Stimulated activated CD8-positive, alpha-beta memory T cell treated with anti-CD3 and anti-CD28 coated beads, Interleukin-7, amount 100 ng/mL, for 48 hours (primary cell): Measurements from ENCODE around the gene AEBP2.
A peak's percentile ranks its signal among the peaks of the same experiment; 100 is the strongest.
"Not testable (repeated sequence)": the region's sequence is repeated elsewhere in the genome, so short reads cannot be mapped to it uniquely, and the experiment has no call there.

Experiments
- DNase-seq, 2 donors: peaks; one replicate each; pipeline ENCODE4 v3.0.0-alpha.2; 2020; ENCODE audit warnings: low read depth in 1 of 2; ENCODE audit errors: extremely low read depth in 1 of 2

The AEBP2 gene, protein sequence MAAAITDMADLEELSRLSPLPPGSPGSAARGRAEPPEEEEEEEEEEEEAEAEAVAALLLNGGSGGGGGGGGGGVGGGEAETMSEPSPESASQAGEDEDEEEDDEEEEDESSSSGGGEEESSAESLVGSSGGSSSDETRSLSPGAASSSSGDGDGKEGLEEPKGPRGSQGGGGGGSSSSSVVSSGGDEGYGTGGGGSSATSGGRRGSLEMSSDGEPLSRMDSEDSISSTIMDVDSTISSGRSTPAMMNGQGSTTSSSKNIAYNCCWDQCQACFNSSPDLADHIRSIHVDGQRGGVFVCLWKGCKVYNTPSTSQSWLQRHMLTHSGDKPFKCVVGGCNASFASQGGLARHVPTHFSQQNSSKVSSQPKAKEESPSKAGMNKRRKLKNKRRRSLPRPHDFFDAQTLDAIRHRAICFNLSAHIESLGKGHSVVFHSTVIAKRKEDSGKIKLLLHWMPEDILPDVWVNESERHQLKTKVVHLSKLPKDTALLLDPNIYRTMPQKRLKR

DNA sequence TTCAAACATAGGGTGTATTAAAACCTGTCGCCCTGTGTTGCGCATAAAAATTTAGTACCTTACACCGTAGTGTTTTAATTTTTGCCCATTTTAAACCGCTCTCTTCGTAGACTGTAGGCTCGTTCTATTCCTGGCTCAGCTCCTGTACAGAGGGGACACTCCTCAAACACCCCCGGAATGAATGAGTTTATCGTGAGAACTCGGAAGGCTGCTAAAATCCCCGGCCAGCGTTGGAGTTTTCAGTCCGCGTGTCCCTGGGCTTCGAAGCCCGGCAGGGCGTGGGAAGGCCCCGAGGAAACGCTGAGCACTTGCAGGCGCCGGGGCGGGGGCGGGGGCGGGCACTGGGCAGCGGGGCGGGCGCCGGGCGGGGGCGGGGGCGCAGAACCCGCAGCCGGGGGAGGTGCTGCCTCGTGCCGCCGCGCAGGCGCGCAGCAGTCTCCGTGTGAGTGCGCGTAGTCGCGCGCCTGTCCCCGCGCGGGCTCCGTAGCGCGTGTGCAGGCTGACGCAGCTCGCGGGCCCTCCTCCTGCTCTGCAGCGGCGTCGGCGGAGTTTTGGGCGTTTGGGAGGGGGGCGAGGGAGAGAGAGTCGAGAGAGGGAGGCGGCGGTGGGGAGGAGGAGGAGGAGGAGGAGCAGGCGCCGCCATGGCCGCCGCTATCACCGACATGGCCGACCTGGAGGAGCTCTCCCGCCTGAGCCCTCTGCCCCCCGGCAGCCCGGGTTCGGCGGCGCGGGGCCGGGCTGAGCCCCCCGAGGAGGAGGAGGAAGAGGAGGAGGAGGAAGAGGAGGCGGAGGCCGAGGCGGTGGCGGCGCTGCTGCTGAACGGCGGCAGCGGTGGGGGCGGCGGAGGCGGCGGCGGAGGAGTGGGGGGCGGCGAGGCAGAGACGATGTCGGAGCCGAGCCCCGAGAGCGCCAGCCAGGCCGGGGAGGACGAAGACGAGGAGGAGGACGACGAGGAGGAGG lies at the start of gene AEBP2:
Gene AEBP2 (plus strand): TSS at position 434 of the 960 bp plus-strand sequence. CDS start 208 bp downstream, at position 642.
- peak; percentile 77 to 81 for DNase-seq

DNA sequence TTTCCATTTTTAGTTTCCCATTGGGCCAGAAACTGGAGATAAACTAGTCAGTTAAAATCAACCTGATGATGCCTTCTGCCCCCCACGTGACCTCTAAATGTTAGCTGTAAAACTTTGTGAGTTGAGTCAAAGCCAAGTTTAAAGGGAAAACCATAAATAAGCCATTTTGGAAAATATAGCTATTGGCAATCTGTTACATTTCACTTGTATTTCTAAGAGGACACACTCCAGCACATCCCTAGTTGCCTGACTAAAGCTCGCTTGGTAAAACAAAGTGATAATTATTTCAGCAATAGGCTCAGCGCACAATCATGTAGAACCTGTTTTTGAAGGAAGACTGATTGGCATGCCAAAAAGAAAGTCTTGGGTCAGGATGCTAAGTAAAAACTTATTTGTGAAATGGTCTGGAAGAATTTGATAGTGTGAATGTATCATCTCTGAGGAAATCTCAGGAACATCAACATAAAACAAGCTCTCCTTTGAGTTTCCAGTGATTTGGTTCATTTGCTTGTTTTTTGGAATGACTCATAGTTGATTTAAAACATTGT lies 49.2 kb upstream of the AEBP2 start:
- no peak for DNase-seq

DNA sequence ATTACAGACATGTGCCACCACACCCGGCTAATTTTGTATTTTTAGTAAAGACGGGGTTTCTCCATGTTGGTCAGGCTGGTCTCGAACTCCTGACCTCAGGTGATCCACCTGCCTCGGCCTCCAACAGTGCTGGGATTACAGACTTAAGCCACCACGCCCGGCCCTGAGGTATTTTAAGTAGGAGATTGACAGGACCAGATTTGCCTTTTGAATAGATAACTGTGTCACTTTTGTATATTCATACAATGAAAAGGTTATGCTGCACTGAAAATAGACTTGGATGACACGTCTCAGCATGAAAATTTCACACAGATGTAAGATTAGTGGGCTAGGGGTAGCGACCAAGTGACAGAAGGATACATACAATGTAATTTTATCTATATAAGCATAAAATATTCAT lies 46.6 kb upstream of the AEBP2 start:
- not testable (repeated sequence) for DNase-seq

DNA sequence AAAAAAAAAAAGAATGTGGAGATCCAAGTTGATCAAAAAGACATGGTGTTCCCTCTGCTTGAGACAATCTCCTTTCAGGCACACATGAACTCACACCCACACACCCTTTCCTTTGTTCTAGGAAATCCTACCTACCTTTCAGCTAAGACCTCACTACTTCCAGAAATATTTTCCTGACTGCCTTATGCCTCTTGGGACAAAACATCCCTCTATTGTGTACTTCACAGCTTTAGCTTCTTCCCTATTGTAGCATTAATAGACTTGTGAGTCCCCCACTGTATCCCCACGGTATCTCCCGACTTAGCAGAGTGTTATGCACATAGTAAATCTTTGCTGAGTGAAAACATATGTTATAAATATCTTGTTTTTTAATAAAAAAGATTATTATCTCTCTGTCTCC lies 44.9 kb upstream of the AEBP2 start:
- no peak for DNase-seq

DNA sequence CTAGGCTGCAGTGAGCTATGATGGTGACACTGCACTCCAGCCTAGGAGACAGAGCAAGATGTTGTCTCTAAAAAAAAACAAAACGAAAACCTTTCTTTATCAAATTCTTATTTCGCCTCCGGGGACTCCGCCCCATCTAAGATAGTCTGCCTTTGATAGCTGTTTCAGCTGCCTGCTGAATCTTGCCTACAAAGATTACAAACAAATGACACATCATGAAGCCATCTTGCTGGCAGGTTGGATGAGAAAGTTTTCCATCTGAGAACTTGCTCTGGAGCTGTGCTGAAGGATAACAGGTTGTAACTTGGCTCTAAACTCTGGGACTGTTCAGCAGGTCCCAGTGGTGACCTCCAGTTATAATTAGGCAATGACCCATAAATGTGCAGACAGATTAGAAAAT lies 41.8 kb upstream of the AEBP2 start:
- no peak for DNase-seq

DNA sequence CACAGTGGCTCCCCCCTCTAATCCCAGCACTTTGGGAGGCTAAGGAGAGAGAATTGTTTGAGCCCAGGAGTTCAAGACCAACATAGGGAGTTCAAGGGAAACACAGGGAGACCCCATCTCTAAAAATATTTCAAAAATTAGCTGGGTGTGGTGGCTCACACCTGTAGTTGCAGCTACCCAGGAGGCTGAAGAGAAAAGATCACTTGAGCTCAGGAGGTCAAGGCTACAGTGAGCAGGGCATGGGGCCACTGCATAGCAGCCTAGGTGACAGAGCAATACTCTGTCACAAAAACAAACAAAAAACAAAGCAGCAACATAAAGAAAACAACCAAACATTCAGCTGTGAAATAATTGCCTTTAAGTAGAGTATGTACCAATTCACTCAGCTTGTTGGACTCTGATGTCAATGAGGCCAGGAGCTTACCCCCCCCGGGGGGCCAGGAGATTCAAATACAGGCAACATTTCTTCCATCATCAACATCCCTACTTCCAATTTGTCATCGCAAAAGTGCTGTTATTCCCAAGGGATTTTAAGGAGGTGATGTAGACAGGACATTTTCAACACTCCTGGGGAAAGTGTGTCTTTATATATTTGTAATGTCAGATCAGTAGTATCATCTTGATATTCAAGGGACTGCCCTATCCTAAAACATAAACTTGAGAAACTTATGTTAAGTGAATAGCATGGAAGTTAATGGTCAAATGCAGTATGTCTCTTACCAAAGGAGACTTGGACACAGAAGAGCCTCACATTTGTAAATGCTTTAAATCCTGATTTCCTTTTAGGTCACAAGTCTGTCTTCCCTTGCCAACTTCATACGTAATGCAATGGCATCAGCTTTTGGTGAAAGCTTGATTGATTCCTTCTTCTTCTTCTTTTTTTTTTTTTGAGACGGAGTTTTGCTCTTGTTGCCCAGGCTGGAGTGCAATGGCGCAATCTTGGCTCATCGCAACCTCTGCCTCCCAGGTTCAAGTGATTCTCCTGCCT lies 40.6 kb upstream of the AEBP2 start:
- DNase-seq, result no peak

DNA sequence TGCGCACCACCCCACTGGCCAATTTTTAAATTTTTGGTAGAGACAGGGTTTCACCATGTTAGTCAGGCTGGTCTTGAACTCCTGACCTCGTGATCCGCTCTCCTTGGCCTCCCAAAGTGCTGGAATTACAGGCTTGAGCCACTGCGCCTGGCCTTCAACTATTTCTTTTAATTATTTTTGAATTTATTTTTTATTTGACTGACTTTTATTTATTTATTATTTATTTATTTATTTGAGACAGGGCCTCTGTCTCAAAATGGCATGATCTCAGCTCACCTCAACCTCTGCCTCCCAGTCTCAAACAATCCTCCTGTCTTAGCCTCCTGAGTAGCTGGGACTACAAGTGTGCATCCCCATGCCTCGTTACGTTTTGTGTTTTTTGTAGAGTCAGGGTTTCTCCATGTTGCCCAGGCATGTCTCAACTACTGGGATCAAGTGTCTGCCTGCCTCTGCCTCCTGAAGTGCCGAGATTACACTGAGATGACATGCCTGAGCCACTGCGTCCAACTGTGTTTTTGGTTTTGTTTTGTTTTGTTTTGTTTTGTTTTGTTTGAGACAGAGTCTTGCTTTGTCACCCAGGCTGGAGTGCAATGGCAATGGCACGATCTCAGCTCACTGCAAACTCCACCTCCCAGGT lies 38.5 kb upstream of the AEBP2 start:
- DNase-seq, result not testable (repeated sequence)

DNA sequence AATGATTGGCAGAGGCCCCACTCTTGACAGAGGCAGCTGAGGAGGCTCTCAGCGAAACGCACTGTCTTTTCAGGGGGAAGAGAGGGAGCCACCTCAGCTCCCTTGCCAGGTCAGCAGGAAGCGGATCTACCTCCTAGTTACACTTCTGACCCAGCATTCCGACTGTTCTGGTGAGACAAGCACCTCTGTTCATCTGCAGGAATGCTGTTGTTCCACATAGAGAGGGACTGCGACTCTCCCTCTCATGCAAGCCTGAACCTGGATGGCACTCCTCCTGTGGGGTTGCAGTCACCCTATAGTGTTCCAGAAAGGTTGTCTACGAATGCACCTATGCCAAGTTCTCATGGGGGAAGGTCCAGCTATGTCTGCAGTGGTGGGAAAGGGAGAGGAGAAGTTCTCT lies 37.1 kb upstream of the AEBP2 start:
- DNase-seq, result no peak

DNA sequence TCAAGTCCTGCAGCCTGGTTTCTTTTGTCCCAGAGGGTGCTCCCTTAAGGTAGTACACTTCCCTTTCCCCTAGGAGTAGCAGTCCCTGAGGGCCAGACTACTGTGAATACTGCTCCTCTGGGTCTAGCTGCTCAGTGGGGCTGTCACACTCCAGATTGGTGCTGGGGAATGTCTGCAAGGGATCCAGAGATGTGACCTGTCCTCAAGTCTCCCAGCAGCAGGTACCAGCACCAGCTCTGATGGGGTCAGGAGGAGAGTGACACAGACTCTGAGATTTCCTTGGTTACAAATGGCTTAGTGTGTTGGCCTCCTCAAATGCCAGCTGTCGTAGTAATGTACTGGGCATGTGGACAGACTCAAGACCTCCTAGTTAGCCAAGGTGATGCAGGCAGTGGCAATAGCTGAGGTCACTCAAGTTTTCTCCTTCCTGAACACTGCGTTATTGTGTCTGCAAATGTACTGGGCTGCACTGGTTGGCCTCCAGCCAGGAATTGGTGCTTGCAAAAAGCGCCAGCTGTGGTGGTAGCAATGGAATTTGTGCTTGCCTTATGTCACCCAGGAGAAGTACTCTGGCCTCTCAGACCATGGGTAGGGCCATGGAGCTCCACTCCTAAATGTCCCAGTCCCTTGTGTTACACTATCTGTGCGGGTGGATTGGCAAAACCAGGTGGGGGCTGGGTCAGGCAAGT lies 36.4 kb upstream of the AEBP2 start:
- DNase-seq, result no peak

DNA sequence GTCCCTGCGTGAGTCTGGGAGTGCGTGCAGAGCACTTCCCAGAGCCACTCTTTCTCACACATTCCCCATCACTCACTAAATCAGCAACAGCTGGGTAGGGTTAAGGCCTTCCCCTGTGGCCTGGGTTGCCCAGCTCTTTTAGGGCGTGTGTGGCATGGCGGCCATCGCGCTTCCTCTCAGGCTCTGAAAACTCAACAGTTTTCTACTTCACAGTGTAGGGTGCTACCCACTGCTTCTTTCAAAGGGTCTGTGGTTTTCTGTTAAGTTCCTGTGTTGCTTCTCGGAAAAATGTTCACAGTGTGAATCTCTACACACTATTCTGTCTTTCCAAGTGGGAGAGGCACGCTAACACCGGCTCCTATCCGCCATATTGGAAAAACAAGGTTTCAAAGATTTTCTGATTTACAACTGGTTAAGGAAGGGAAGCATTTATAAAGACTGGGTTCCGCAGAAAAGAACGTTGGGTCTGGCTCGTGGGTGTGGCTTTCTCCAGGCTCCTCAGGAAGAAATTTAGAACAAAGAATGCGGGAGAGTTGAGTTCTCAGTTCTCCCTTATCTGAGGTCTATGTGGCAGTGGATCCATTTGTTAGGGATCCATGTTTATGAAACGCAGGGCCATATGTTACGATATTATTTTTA lies 34.9 kb upstream of the AEBP2 start:
- DNase-seq, result no peak

DNA sequence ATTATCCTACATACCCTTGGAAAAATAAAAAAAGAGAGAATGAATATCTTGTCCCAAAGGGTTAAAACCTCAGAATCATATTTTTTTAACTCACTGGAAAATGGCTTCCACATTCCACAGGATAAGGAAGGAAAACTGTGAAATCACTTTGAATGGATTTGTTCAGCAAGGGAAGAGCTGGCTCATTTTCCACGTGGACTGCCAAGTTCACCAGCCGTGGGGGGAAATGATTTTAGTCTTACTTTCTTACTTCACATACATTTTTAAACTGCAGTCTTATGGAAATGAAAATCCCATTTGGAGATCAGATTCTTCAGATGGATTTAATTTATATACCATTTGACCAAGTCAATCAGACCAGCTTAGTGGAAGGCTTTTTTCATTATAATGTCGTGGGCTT lies 29.9 kb upstream of the AEBP2 start:
- no peak for DNase-seq

DNA sequence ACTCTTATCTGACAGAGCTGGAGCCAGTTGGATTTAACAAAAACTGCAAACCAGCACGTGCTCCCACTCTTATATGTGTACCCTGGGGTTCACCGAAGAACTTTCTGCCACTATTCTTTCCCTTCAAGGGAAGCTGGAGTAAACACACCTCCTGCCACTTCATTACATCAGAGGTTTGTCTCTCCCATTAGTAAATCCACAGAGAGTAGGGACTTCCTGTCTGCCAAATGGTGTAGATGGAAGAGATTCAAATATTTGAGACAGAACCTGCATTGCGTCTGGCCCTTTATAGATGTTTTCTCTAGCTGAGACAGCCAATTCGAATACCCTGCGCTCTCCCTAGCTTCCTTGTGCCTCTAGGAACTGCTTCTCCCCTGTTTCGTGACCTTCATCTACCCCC lies 29.1 kb upstream of the AEBP2 start:
- DNase-seq, result no peak

DNA sequence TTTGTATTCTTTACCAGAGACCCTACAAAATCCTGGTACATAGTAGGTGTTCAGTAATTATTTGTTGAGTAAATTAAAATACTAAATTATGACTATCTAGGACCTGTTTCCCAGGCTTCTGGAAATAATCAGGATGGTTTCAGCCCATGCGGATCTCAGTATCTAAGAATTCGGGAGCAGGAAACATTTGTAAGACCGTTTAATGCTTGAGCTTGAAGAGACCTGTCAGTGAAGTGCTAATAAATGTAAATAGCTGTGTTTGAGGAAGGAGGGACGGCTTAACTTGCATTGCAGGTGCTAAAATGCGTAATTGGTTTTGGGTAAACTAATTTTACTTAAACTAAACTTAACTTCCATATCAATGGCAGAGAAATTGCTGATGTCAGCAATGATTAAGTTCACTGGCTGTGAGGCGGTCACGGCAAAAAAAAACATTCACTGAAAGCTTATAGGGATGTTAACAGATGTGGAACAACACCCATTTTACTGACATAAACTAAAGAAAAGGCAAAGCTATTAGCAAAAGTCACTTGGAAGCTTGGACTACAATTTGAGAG lies 28.6 kb upstream of the AEBP2 start:
- no peak for DNase-seq

DNA sequence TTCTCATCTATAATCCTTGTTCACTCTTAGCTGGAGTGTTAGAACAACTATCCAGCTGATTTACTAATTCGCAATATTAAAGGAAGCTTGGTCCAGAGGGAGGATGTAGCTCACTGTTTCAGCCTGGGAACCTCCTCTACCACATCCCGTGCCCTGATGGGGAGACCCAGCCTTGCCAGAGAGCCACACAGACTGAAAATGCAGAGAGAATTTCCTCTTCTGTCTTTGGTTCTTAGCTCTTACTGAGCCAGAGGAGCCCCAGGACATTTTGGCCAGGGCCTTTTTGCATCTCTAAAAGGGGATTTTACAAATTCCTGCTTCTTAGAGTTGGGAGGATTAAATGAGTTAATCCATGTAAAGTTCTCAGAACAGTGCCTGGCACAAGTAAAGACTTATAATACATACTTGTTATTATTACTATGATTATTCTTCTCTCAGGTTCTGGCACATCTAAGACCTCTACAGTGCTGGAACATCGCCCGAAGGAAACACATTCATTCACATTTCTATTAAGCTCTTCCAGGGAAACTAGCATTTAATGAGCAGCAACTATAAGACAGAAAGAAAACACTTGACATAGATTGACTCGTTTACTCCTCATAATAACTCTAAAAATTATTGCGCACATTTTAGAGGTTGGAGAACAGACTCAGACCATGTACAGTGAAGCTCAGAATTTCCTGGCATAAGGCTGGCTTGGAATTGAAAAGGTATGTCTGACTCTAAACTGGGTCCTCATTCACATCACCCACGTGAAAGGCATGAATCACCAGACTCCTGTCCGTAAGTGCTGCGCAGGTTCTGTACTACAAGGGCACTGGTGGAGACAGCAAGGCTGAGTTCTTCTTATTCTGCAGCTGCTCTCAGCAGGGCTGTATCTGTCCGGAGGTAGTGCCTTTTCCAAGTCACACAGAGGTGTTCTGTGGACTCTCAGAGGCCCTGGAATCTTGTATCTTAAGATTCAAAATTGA lies 27.8 kb upstream of the AEBP2 start:
- DNase-seq, result no peak

DNA sequence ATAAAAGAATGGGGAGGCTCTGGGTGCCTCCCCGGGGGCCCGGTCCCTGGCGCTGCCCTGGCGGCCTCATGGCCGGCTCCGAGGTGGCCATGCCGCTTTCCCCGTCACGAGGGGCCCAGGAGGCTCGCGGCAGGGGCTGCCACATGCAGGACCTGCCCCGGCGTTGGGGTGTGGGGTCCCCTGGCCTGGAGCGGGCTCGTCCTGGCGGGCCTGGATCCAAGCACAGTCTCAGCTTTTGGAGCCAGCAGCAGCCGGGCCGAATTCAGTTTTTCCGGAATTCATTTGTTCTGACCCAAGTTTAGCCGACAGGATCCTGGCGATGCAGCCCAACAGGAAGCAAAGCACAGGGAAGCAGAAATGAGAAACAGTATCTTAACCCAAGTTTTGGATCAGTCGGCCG lies 26.4 kb upstream of the AEBP2 start:
- DNase-seq, result no peak

DNA sequence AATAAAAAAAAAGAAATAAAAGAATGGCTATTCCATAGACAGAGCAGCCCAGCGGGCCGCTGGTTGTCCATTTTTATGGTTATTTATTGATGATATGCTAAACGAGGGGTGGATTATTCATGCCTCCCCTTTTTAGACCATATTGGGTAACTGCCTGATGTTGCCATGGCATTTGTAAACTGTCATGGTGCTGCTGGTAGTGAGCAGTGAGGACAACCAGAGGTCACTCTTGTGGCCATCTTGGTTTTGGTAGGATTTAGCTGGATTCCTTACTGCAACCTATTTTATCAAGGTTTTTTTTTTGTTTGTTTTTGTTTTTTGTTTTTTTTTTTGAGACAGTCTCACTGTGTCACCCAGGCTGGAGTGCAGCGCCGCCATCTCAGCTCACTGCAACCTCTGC lies 25.7 kb upstream of the AEBP2 start:
- not testable (repeated sequence) for DNase-seq

DNA sequence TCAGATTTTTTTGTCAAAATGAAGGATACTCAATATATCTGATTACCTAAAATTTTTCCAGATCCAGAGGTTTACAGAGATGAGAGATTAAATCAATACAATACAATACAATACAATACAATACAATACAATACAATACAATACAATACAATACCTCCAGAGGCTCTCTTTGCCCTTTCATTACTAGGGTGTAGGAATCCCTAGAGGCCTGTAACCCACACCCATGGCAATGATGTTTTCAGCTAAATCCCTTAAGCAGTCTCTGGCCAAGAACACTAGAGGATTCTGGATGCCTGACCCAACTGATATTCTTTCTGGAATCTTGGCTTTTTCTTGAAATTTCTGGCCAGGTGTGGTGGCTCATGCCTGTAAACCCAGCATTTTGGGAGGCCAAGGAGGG lies 23.7 kb upstream of the AEBP2 start:
- DNase-seq, result no peak
